ENCODE results near the gene IL17RC.

DNA sequence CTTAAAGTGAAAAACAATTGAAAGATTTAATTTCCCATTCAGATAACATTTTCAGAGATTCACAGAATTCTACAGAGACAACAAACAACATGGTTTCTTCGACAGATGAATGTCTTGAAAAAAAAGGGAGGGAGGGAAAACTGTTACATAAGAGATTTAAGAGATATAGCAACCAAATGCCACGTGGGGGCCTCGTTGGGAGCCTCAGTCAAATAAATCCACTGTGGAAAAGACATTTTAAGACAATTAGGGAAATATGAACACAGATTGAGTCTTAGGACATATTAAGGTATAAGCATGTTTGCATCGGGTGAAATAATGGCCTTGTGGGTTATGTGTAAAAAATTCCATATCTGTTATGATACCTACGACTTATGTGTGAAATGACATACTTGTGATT, 40.3 kb downstream of the IL17RC start:
- TF ChIP-seq, protein P1, sequence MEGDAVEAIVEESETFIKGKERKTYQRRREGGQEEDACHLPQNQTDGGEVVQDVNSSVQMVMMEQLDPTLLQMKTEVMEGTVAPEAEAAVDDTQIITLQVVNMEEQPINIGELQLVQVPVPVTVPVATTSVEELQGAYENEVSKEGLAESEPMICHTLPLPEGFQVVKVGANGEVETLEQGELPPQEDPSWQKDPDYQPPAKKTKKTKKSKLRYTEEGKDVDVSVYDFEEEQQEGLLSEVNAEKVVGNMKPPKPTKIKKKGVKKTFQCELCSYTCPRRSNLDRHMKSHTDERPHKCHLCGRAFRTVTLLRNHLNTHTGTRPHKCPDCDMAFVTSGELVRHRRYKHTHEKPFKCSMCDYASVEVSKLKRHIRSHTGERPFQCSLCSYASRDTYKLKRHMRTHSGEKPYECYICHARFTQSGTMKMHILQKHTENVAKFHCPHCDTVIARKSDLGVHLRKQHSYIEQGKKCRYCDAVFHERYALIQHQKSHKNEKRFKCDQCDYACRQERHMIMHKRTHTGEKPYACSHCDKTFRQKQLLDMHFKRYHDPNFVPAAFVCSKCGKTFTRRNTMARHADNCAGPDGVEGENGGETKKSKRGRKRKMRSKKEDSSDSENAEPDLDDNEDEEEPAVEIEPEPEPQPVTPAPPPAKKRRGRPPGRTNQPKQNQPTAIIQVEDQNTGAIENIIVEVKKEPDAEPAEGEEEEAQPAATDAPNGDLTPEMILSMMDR (IDR thresholded peaks at IDR 0.05; ENCODE audit: low read depth, low read length, poor library complexity, severe bottlenecking), result peak; percentile 41
- TF ChIP-seq EZH2phosphoT487 (IDR thresholded peaks at IDR 0.05; ENCODE audit: borderline replicate concordance, low read length), result no peak
